GM19035 (cell line): ENCODE data around the gene SAMD8.
"Not testable (repeated sequence)": the region's sequence is repeated elsewhere in the genome, so short reads cannot be mapped to it uniquely, and the experiment has no call there.

Source experiments
- ATAC-seq: cut with Tn5 transposase; IDR thresholded peaks from one replicate; pipeline ENCODE4 v1.9.1; 2021; ENCODE audit not compliant: unreplicated experiment

Gene SAMD8

DNA sequence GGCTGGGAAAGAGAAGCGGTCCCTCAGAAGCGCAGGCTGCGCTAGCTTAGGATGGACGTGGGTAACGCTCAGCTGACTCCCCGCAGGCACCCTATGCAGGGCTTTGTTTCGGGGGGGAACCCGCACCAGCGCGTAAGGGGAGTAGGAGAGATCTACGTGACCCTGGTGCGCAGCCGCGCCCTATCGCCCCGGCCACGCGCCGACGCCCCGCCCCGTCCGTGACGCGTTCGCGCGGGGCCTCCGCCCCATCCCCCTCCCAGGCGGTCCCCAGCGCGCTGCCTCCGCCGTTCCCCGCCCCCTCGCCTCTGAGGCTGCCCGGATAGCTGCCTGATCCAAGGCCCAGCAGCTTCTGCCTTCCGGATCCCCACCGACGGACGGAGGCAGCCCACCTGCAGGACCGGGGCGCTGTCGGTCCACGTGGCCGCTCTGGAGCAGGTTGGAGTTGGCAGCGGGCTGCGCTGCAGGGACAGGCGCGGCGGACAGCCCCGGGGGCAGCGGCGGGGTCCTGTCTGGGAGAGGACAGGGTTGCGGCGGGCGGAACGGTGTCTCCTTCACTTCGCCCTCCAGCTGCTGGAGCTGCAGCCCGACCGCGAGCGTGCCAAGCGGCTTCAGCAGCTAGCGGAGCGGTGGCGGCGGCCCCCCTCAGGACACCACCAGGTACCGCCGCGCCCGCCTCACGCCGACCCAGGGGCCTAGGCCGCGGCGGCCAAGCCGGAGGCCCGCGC is 99.0 kb downstream of the SAMD8 start, which contains the start of gene VDAC2:
TSS of gene VDAC2 (plus strand) at position 515 of the 725 bp plus-strand sequence. CDS start 363 bp downstream, outside the sequence.
- peak; percentile 88 for ATAC-seq

DNA sequence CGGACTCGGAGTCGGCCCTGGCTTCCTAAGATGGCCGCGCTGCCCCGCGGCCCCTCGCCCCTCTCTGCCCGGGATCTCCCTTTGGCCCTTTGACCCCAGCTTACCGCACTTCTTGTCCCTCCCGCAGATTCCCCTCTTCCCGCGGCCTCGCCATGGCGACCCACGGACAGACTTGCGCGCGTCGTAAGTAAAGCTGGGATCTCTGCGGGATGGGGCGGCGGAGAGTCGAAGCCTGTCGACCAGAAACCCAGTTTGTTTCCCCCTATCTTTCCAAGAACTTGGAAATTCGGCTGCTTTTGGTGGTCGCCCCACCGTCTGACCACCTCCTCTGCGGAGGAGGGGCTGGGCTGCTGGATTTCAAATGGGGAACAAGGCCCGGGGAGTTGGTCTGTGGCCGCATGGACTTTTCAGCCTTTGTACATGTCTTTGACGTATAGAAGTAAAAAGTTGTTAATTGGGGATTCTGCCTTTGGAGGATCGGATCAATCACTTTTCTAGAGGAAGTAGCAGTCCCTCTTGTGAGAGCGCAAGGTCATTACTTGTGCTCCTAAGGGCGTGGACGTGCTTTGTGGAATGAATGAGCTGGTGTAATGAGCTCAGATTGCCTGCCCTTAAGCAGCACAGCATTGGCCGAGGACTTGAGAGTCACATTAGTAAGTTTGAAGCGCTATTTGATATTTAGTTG is 99.7 kb downstream of the SAMD8 start:
- no peak for ATAC-seq

DNA sequence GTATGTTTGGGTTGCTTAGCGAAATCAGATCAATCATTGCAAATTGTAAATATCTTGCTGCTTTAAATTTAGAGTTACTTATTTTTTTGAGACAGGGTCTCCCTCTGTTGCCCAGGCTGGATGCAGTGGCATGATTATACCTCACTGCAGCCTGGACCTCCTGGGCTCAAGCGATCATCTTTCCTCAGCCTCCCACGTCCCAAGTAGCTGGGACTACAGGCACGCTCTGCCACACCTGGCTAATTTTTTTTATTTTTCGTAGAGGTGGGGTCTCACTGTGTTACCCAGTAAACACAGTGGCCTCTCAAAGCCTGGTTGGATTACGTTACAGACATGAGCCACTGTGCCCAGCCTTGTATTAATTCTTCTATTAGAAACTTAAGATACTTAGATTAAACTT is 100.9 kb downstream of the SAMD8 start:
- no peak for ATAC-seq

DNA sequence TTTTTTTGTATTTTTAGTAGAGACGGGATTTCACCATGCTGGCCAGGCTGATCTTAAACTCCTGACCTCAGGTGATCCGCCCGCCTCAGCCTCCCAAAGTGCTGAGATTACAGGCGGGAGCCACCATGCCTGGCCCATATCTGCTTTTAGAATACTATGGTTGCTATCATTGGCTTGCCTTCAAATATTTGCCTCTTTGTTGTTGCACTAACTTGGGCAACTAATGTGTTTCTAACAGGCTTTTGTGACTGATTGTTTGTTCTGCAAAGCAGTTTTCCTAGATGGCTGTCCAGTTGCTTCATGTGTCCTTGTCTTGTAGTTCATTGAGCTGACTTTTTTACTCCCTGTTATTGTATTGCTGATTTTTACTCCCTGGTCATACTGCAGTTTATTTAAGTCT is 108.8 kb downstream of the SAMD8 start:
- ATAC-seq = no peak

DNA sequence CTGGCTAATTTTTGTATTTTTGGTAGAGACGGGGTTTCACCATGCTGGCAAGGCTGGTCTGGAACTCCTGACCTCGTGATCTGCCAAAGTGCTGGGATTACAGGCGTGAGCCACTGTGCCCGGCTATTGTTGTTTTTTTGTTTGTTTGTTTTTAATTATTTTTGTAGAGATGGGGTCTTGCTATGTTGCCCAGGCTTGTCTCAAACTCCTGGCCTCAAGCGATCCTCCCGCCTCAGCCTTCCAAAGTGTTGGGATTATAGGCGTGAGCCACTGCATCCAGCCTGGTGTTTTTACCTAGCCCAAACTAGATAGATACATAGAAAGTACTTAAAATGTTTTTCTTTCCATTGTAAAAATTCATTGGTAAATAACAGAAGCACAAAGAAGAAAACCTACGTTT is 110.0 kb downstream of the SAMD8 start:
- ATAC-seq = not testable (repeated sequence)

DNA sequence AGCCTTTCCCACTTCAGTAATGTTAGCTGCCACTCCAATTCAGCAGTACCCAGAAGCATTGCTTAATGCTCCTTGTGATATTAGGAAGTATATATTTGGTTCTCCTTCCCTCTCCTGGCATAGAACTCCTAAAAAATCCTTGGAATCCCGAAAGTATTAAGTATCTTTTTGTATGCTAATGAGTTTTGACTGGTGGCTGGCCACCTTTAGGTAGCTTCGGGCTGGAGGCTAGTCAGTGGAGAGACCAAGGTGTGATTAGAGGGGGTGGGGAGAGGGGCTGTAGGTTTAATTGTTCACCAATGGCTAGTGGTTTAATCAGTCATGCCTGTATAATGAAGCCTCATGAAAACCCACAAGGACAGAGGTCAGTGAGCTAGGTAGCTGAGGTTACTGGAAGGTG is 112.1 kb downstream of the SAMD8 start:
- ATAC-seq = no peak

DNA sequence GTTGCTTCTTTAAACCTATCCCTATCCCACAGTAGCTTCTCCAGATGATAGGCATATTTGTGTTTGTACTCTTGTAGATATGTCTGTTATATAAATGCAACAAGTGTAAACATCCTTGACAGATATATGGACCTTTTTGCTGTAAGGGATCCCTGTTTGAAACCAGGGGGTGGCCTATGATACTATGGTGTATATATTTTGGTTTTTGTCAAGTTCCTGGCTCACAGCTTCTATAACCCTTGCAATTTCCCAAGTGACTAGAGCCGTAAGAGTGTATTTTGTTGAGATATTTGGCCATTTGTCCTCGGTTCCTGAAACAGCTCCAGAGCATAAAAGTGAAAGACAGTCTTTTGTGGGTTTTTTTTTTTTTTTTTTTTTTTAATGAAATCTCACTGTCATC is 114.6 kb downstream of the SAMD8 start:
- ATAC-seq = no peak

DNA sequence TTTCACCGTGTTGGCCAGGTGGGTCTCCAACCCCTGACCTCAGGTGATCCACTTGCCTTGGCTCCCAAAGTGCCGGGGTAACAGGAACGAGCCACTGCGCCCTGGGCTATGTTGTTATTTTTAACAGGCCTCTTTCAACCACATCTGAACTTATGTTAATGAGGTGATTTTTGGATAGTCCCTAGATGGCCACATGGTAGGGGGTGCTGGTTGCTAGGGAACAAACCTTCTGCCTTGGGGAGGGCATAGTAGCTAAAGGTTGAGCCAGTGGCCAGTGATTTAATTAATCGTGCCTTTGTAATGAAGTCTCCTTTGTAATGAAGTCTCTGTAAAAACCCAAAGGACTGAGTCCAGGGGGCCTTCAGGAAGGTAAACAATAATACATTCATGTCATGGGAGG is 115.2 kb downstream of the SAMD8 start:
- no peak for ATAC-seq

DNA sequence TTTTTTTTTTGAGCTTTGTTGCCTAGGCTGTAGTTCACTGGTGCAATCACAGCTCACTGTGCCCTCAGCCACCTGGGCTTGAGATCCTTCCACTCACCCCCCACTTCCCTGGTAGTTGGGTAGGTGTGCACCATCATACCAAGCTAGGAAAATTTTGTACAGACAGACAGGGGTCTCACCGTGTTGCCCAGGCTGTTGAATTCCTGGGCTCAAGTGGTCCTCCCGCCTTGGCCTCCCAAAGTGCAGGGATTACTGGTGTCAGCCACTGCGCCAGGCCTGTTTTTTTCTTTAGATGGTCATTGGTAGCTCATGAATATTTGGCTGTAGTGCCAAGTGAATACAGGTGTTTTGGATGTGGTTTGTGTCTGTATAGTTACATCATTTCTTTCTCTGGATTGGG is 116.8 kb downstream of the SAMD8 start:
- no peak for ATAC-seq

DNA sequence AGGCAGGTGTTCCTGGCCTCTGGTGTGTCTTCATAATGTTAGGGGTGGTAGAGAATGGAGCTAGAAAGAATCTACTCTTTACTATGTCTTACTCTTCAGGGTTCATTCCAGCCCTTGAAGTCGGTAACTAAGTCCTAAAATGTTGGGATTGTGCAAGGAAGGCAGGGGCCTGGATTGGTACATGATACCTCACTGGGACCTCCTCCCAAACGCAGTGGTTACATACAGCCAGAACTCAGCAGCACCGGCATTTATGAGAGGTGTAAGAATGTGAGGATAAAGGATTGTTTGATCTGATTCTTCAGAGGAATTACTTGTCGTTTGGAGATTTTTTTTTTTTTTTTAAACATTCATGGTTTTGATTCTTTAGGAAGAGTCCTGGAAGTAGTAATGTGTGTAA is 117.4 kb downstream of the SAMD8 start:
- no peak for ATAC-seq

DNA sequence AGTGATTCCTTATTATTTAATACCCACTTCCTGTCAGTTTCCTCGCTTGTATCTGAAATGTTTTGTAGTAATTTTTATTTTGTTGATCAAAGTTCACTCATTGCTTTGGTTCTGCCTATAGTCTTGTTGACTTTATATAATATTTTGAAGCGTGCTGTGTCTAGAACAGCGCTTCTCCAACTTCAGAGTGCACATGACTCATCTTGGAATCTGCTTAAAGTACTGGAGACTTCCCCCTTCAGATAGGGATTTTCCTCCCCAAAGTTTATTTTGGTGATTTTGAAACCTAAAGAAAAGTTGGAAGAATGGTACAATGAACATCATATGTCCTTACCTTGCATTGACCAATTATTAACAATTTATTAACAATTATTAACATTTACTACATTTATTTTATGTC is 118.5 kb downstream of the SAMD8 start:
- ATAC-seq = no peak

DNA sequence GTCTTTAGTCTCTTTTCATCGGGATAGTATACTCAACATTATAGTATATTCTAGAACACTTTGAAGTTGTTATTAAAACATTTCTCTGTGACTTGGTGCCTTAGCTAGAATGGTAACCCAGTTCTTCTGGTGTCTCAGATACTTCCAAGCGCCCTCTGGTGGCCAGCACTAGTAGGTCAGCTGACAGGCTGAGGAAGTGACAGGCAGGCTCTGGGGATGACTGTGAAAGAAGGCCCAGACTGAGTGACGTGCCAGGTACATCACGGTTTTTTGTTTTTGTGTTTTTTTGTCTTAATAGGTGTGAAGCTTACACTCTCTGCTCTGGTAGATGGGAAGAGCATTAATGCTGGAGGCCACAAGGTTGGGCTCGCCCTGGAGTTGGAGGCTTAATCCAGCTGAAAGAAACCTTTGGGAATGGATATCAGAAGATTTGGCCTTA is 119.2 kb downstream of the SAMD8 start:
- no peak for ATAC-seq
